IMR-90 (cell line): Measurements from ENCODE around the gene STING1. TPM values are rescaled to one million over a fixed set of nuclear protein-coding genes. Genes with fewer than 3 reads are reported as not detected.

Experiments
- ATAC-seq: fragments of 200-7000 bp; cut with Tn5 transposase; 2 replicates; pipeline ENCODE4 v1.9.1; 2020; ENCODE audit warnings: low read depth, mild to moderate bottlenecking, moderate library complexity
- BruUV-seq: library from RNA; stranded (reverse); fragments of 400-500 nt; replicated peaks from 2 replicates; lab custom pipeline; 2021; lab: Mats Ljungman, UMichigan
- CTCF ChIA-PET: fragments of 300-600 bp; formaldehyde crosslinking; extraction: SDS; loops from one replicate; lab custom pipeline; 2021; ENCODE audit warnings: antibody characterized with exemption; lab: Yijun Ruan, JAX
- POLR2A ChIA-PET: fragments of 300-600 bp; sonication (Branson Sonifier 250); formaldehyde crosslinking; loops from one replicate; lab custom pipeline; 2022; ENCODE audit warnings: antibody characterized with exemption; ENCODE audit not compliant: unreplicated experiment; lab: Charles Lee
- DNase-seq: peaks from one replicate; pipeline ENCODE4 v3.0.0; 2013
- H2AFZ ChIP-seq: replicated peaks from 2 replicates; pipeline ENCODE3; 2013; ENCODE audit warnings: low read length, mild to moderate bottlenecking; ENCODE audit not compliant: poor library complexity
- H2AK5ac ChIP-seq: 2 replicates; pipeline ENCODE4 v1.6.1; 2013; ENCODE audit warnings: low read depth, low read length, inconsistent platforms
- H2AK9ac ChIP-seq: replicated peaks from 2 replicates; pipeline ENCODE3; 2013; ENCODE audit warnings: mild to moderate bottlenecking, low read depth, low read length, moderate library complexity; ENCODE audit not compliant: poor library complexity
- H2BK120ac ChIP-seq: 2 replicates; pipeline ENCODE4 v1.6.1; 2013; ENCODE audit warnings: low read depth, low read length, inconsistent platforms
- H2BK15ac ChIP-seq: 3 replicates; pipeline ENCODE4 v1.6.1; 2013; ENCODE audit warnings: low read depth, low read length, inconsistent platforms
- H2BK20ac ChIP-seq: 2 replicates; pipeline ENCODE4 v1.6.1; 2013; ENCODE audit warnings: low read depth, mild to moderate bottlenecking, inconsistent platforms, low read length, moderate library complexity
- H2BK5ac ChIP-seq: 2 replicates; pipeline ENCODE4 v1.6.1; 2013; ENCODE audit warnings: mild to moderate bottlenecking, low read depth, low read length, inconsistent platforms; ENCODE audit not compliant: poor library complexity, severe bottlenecking
- H3K14ac ChIP-seq: replicated peaks from 2 replicates; pipeline ENCODE4 v1.6.1; 2013; ENCODE audit warnings: low read depth, low read length, inconsistent platforms
- H3K18ac ChIP-seq: 2 replicates; pipeline ENCODE4 v1.6.1; 2013; ENCODE audit warnings: low read depth, low read length, control low read depth
- H3K23ac ChIP-seq: 2 replicates; pipeline ENCODE4 v1.6.1; 2013; ENCODE audit warnings: low read depth, low read length, inconsistent platforms
- H3K27ac ChIP-seq: 2 replicates; pipeline ENCODE4 v1.5.1; 2013; ENCODE audit warnings: mild to moderate bottlenecking, control low read depth, low read length; ENCODE audit not compliant: insufficient read depth
- H3K27me3 ChIP-seq: 2 replicates; pipeline ENCODE4 v1.6.1; 2013; ENCODE audit warnings: low read length; ENCODE audit not compliant: control insufficient read depth, insufficient read depth
- H3K36me3 ChIP-seq: 2 replicates; pipeline ENCODE4 v1.6.1; 2013; ENCODE audit warnings: low read length, mixed read lengths; ENCODE audit not compliant: control insufficient read depth, insufficient read depth
- H3K4ac ChIP-seq: 2 replicates; pipeline ENCODE4 v1.6.1; 2013; ENCODE audit warnings: low read depth, low read length, inconsistent platforms
- H3K4me1 ChIP-seq: 2 replicates; pipeline ENCODE4 v1.6.1; 2013; ENCODE audit warnings: low read length, mixed read lengths; ENCODE audit not compliant: control insufficient read depth, insufficient read depth
- H3K4me2 ChIP-seq: 2 replicates; pipeline ENCODE4 v1.6.1; 2013; ENCODE audit warnings: low read depth, mild to moderate bottlenecking, control low read depth, low read length, moderate library complexity
- H3K4me3 ChIP-seq: 2 replicates; pipeline ENCODE4 v1.5.1; 2013; ENCODE audit warnings: low read depth, mild to moderate bottlenecking, control low read depth, low read length, moderate library complexity; ENCODE audit not compliant: insufficient read depth
- H3K56ac ChIP-seq: 2 replicates; pipeline ENCODE4 v1.6.1; 2013; ENCODE audit warnings: low read length, inconsistent platforms; ENCODE audit not compliant: insufficient read depth; ENCODE audit errors: extremely low read depth
- H3K79me1 ChIP-seq, 2 experiments: 2 replicates each; pipeline ENCODE4 v1.6.1; 2013; ENCODE audit warnings: low read length in 2 of 2, inconsistent platforms in 1 of 2, low read depth in 1 of 2
- H3K9ac ChIP-seq: 2 replicates; pipeline ENCODE4 v1.6.1; 2013; ENCODE audit warnings: low read depth, low read length, control low read depth
- H3K9me1 ChIP-seq: 2 replicates; pipeline ENCODE4 v1.6.1; 2013; ENCODE audit warnings: low read length, inconsistent platforms; ENCODE audit not compliant: insufficient read depth
- H3K9me3 ChIP-seq: 2 replicates; pipeline ENCODE4 v1.6.1; 2013; ENCODE audit warnings: low read length; ENCODE audit not compliant: control insufficient read depth, insufficient read depth
- H4K20me1 ChIP-seq: 2 replicates; pipeline ENCODE4 v1.6.1; 2013; ENCODE audit warnings: low read length, inconsistent platforms; ENCODE audit not compliant: insufficient read depth
- H4K5ac ChIP-seq: 2 replicates; pipeline ENCODE4 v1.6.1; 2013; ENCODE audit warnings: mild to moderate bottlenecking, low read depth, low read length, control low read depth
- H4K8ac ChIP-seq, 2 experiments: 2 replicates each; pipeline ENCODE4 v1.6.1; 2013; ENCODE audit warnings: low read depth in 2 of 2, low read length in 2 of 2, control low read depth in 1 of 2, inconsistent platforms in 1 of 2
- H4K91ac ChIP-seq: 2 replicates; pipeline ENCODE4 v1.6.1; 2013; ENCODE audit warnings: low read depth, low read length, inconsistent platforms; ENCODE audit not compliant: insufficient read depth
- BHLHE40 ChIP-seq: fragments of 150-350 bp; IDR thresholded peaks from 2 replicates; pipeline ENCODE4 v1.6.1; 2016; ENCODE audit warnings: mild to moderate bottlenecking, low read depth, low read length
- CEBPB ChIP-seq: IDR thresholded peaks from 2 replicates; pipeline ENCODE4 v1.6.1; 2012; ENCODE audit warnings: low read depth, low read length, improper control_type of control experiment
- CHD1 ChIP-seq: IDR thresholded peaks from 2 replicates; pipeline ENCODE4 v1.6.1; 2012; ENCODE audit warnings: low read depth, low read length, improper control_type of control experiment
- MAZ ChIP-seq: IDR thresholded peaks from 2 replicates; pipeline ENCODE4 v1.6.1; 2012; ENCODE audit warnings: low read depth, mild to moderate bottlenecking, low read length, improper control_type of control experiment, moderate library complexity, borderline replicate concordance
- MXI1 ChIP-seq: IDR thresholded peaks from 2 replicates; pipeline ENCODE4 v1.6.1; 2012; ENCODE audit warnings: low read depth, mild to moderate bottlenecking, low read length, moderate library complexity, borderline replicate concordance
- NFE2L2 ChIP-seq: fragments of 150-350 bp; IDR thresholded peaks from 2 replicates; pipeline ENCODE4 v1.6.1; 2016; ENCODE audit warnings: low read depth, mild to moderate bottlenecking, low read length
- RAD21 ChIP-seq: IDR thresholded peaks from 2 replicates; pipeline ENCODE4 v1.6.1; 2012; ENCODE audit warnings: low read length, improper control_type of control experiment
- whole genome bisulfite sequencing, 2 experiments: methylation state at CpG; one replicate each; pipeline versions ENCODE4 v1.1.5 to v1.1.7; 2013; ENCODE audit warnings: missing lambda C conversion rate in 2 of 2; ENCODE audit not compliant: insufficient read length in 1 of 2; ENCODE audit errors: extremely low coverage in 2 of 2; 5-methylcytosine and 5-hydroxymethylcytosine counted together
- dilution Hi-C: fragments of 300-500 bp; cut with HindIII; formaldehyde crosslinking; loops from one replicate; pipeline ENCODE4 v1.14.3; 2018; ENCODE audit warnings: low sequenced_read_pairs; ENCODE audit not compliant: unreplicated experiment
- in situ Hi-C: fragments of 300-500 bp; cut with MboI; formaldehyde crosslinking; loops from 3 replicates; pipeline ENCODE4 v1.14.3; 2019; ENCODE audit warnings: low sequenced_read_pairs, inconsistent platforms, mixed read lengths
- intact Hi-C: fragments of 100-400 bp; cut with micrococcal nuclease; formaldehyde crosslinking; loops from 2 replicates; pipeline ENCODE4 v1.10.0; 2022
- polyA plus RNA-seq, 3 experiments: library from polyadenylated mRNA; depleted of rRNA; stranded (reverse); fragments of >200 nt; gene quantifications; 2 replicates each; pipeline ENCODE4 v1.2.3, GENCODE V29; 2012; ENCODE audit warnings: low replicate concordance in 1 of 3
- total RNA-seq: library from RNA; depleted of rRNA; stranded (reverse); fragments of >200 nt; gene quantifications from 2 replicates; pipeline ENCODE4 v1.2.3, GENCODE V29; 2012
- TF ChIP-seq, protein P1 (sequence below): fragments of 150-350 bp; IDR thresholded peaks from 2 replicates; pipeline ENCODE4 v1.6.1; 2016; ENCODE audit warnings: low read depth, mild to moderate bottlenecking, low read length, moderate library complexity, borderline replicate concordance

The STING1 gene
- total and polyA plus RNA-seq, 2 of the 4 experiments (the other 2 are of a cell fraction): 18.6 to 63.5 TPM

DNA sequence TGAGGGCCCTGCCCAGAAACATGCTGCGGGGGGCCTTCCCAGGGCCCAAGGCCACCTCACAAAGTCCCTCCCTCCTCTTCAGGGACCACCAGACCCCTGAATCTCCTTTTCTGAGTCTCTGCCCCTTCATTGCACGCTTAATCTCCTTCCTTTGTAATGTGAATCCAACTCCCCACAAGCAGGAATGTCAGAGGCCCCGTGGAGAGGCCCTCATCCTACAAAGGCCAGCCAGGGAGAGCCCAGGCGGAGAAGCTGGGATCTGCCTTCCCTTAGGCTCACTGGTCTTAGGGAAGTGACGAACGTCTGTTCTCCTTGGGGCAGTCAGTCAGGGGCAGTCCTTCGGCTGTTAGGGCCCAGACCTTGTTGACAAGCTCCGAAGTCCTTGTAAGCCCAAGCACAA is 9.5 kb downstream of the STING1 start:
- Histone ChIP-seq H2BK5ac (no peak overlapping the region), H2BK120ac (peak overlapping the region; percentile 67; the same call in 1 of the 2 replicates), H3K36me3 (peaks cover 14% of the 10 kb centered on the region), H3K27ac (no peak overlapping the region), H3K9ac (no peak overlapping the region), H3K9me3 (no peaks in the 10 kb centered on the region), H3K56ac (no peak overlapping the region), H2BK15ac (no peak overlapping the region), H4K20me1 (no peaks in the 10 kb centered on the region; the same call in 1 of the 2 replicates), H2BK20ac (peak overlapping the region; percentile 51), H3K23ac (no peak overlapping the region), H4K91ac (0 out of 2 replicates have a peak overlapping the region, but pooled peaks have one; percentile 46), H3K4me2 (0 out of 2 replicates have a peak overlapping the region, but pooled peaks have one; percentile 12), H3K4me1 (peaks cover 27% of the 10 kb centered on the region), H4K5ac (peak overlapping the region; percentile 78), H3K4me3 (no peak overlapping the region), H3K4ac (peak overlapping the region; percentile 80), H3K27me3 (no peaks in the 10 kb centered on the region), H3K79me1 (peaks cover 3 to 22% of the 10 kb centered on the region in 2 experiments; a peak in 2 of 4 replicates), H2AK9ac (peak overlapping the region; percentile 67), H2AK5ac (peak overlapping the region; percentile 75; the same call in 1 of the 2 replicates), H3K18ac (peak overlapping the region; percentile 39; the same call in 1 of the 2 replicates), H4K8ac (peak overlapping the region; percentile 51 to 58; a peak in 2 of 4 replicates), H3K14ac (peak overlapping the region; percentile 55), H3K9me1 (peaks cover 24% of the 10 kb centered on the region), H2AFZ (peak overlapping the region; percentile 49)
- POLR2A ChIA-PET: no interaction called here
- dilution Hi-C loops: no loop called here
- intact Hi-C loops: no loop called here
- DNase-seq: no peak
- WGBS, 2 experiments: 90% methylated on average over 2 of the region's 8 CpGs; no CpG with 5 or more reads in 1 of the 2 experiments
- BruUV-seq: no TSS peak
- in situ Hi-C loops: no loop called here
- TF ChIP-seq MXI1: no peak
- no peak for TF ChIP-seq CEBPB
- TF ChIP-seq MAZ: no peak
- TF ChIP-seq CHD1: no peak
- no peak for TF ChIP-seq RAD21
- no peak for TF ChIP-seq NFE2L2
- TF ChIP-seq, protein P1, sequence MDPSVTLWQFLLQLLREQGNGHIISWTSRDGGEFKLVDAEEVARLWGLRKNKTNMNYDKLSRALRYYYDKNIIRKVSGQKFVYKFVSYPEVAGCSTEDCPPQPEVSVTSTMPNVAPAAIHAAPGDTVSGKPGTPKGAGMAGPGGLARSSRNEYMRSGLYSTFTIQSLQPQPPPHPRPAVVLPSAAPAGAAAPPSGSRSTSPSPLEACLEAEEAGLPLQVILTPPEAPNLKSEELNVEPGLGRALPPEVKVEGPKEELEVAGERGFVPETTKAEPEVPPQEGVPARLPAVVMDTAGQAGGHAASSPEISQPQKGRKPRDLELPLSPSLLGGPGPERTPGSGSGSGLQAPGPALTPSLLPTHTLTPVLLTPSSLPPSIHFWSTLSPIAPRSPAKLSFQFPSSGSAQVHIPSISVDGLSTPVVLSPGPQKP: no peak
- no peak for TF ChIP-seq BHLHE40
- CTCF ChIA-PET: no interaction called here
- ATAC-seq: no peak
